ENCODE measurements around the gene C15orf61.

The C15orf61 gene

DNA sequence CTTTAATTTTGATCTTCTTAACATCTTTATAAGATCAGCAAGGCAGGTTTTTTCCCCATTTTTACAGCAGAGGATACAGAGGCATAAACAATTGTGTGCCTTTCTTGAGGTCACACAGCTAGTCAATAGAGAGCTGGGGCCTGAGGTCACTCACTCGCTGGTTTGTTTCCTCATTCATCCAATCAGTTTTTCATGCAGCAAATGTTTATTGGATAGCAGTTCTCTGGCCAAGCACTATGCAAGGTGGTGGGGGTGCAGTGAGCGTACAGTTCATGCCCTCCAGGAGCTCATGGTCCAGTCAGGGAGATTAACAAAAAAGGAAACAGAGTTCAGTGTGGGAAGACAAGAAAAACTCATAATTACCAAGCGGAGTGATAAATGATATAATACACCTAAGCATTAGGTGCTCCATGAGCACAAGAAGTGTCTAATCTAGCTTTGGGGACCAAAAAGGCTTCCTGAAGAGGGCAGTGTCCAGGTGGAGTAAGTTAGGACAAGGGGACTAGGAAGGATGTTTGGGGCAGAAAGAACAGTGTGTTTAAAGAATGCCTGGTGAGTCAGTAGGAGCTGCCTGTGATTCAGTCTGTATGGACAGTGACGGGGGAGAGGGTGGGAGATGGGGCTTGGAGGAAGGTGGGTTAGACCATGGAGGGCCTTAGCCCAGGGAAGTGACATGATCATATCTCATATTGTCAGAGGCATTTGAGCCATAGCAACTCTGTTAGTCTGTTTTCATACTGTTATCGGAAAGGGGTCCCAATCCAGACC is 50.9 kb downstream of the C15orf61 start:
- TF ChIP-seq, protein P1, sequence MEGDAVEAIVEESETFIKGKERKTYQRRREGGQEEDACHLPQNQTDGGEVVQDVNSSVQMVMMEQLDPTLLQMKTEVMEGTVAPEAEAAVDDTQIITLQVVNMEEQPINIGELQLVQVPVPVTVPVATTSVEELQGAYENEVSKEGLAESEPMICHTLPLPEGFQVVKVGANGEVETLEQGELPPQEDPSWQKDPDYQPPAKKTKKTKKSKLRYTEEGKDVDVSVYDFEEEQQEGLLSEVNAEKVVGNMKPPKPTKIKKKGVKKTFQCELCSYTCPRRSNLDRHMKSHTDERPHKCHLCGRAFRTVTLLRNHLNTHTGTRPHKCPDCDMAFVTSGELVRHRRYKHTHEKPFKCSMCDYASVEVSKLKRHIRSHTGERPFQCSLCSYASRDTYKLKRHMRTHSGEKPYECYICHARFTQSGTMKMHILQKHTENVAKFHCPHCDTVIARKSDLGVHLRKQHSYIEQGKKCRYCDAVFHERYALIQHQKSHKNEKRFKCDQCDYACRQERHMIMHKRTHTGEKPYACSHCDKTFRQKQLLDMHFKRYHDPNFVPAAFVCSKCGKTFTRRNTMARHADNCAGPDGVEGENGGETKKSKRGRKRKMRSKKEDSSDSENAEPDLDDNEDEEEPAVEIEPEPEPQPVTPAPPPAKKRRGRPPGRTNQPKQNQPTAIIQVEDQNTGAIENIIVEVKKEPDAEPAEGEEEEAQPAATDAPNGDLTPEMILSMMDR (IDR thresholded peaks at IDR 0.05; ENCODE audit: low read depth, low read length), result no peak
- no peak overlapping the region for H3K4me3 ChIP-seq (ENCODE audit: low read depth, low read length)

DNA sequence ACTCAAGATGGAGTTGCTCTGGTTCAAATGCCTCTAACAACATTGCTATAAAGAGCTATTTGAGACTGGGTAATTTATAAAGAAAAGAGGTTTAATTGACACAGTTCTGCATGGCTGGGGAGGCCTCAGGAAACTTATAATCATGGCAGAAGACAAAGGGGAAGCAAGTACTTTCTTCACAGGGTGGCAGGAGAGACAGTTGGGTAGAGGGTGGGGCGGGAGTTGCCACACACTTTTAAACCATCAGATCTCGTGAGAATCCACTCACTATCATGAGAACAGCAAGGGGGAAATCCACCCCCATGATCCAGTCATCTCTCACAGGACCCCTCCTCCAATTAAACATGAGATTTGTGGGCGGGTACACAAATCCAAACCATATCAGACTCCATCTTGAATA is 52.3 kb downstream of the C15orf61 start:
- no peak overlapping the region for H3K4me3 ChIP-seq (ENCODE audit: low read depth, low read length)
- TF ChIP-seq, protein P1 (IDR thresholded peaks at IDR 0.05; ENCODE audit: low read depth, low read length), result no peak

DNA sequence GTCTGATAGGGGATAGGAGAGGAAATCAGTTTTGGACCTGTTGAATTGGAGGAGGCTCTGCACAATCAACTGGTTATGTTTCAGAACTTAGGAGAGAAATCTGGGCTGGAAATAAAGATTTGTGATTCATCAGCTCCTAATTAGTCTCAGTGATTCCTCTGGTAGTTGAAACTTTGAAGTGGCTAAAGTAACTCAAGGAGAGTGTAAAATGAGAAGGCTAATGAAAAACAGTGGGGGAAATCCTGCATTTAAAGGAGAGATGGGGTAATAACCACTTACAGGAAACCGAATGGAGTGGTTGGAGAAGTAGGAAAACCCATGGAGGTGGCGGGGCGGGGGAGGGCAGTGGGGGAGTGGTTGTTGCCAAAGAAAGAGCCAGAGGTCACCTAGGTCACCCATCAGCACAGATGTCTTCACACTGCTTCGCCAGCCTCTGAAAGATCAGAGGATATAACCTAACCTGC is 54.1 kb downstream of the C15orf61 start:
- no peak overlapping the region for H3K4me3 ChIP-seq (ENCODE audit: low read depth, low read length)
- TF ChIP-seq, protein P1 (IDR thresholded peaks at IDR 0.05; ENCODE audit: low read depth, low read length), result no peak

DNA sequence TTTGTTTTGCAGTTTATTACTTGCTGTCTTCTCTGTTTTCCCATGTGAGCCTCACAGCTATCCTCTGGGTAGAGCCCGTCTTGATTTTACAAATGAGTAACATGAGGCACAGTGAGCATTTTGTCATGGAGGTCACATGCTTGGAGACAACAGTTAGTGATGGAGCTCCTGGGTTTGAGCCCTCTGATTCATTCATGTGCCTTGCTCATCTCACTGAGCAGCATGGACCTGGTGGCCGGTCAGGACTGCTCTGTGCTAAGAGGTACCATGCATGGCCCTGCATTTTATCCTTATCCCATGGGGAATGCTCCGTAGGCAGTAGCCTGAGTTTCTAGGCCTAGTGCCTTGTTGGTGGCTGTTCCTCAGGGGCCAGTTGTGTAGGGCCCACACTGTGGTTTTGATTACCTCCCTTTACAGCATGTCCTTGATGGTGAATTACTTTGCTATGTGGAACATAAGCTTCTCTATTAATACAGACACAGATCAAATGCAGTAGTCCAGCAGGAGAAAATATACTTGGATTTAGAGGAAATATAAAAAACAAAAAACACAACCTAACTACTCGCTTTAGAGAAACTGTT is 57.2 kb downstream of the C15orf61 start:
- no peak overlapping the region for H3K4me3 ChIP-seq (ENCODE audit: low read depth, low read length)
- TF ChIP-seq, protein P1 (IDR thresholded peaks at IDR 0.05; ENCODE audit: low read depth, low read length), result no peak

DNA sequence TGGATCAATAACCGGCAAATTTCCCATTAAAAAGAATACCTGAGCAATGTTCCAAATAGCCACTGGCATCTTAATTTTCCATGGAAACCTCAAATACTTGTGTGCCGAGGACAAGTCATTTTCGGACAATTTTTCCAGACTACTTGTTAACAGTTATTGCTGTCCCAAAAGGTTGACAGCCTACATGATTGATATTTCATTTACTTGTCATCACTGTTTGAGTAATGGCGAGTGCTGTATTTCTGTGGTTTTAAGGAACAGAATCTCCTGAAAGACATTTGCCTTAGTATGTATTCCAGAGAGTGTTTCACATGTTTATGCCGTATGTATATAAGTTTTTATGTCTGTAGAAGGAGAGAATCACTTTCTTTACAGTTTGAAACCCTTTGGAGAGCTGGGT is 58.2 kb downstream of the C15orf61 start:
- TF ChIP-seq, protein P1 (IDR thresholded peaks at IDR 0.05; ENCODE audit: low read depth, low read length), result no peak
- H3K4me3 ChIP-seq (ENCODE audit: low read depth, low read length), result no peak overlapping the region

All from WI38 (cell line).